PC-3 (cell line): ENCODE results near the gene FUCA2. TPM values are rescaled to one million over a fixed set of nuclear protein-coding genes. Genes with fewer than 3 reads are reported as not detected.

Experiments
- ATAC-seq: fragments of 200-7000 bp; cut with Tn5 transposase; 2 replicates; pipeline ENCODE4 v1.9.1; 2020; ENCODE audit warnings: mild to moderate bottlenecking, moderate library complexity
- BruUV-seq: library from RNA; stranded (reverse); fragments of 400-500 nt; replicated peaks from 2 replicates; lab custom pipeline; 2021; lab: Mats Ljungman, UMichigan
- CTCF ChIA-PET: fragments of 300-600 bp; sonication (Branson Sonifier 250); formaldehyde crosslinking; loops from one replicate; lab custom pipeline; 2022; ENCODE audit warnings: antibody characterized with exemption; lab: Charles Lee
- POLR2A ChIA-PET: fragments of 300-600 bp; sonication (Branson Sonifier 250); formaldehyde crosslinking; loops from one replicate; lab custom pipeline; 2022; ENCODE audit warnings: antibody characterized with exemption; ENCODE audit not compliant: unreplicated experiment; lab: Charles Lee
- DNase-seq: peaks from one replicate; pipeline ENCODE4 v3.0.0-alpha.2; 2015
- H2AFZ ChIP-seq: fragments of 300-600 bp; sonication (generic); 2 replicates; pipeline ENCODE4 v1.6.0; 2016; ENCODE audit warnings: antibody characterized with exemption, low read length
- H3F3A ChIP-seq: fragments of 300-600 bp; sonication (generic); one replicate; pipeline ENCODE4 v1.6.0; 2017; ENCODE audit warnings: antibody characterized with exemption, low read length, control low read depth, mild to moderate bottlenecking; ENCODE audit not compliant: unreplicated experiment
- H3K27ac ChIP-seq: fragments of 300-600 bp; sonication (generic); 2 replicates; pipeline ENCODE4 v1.5.1; 2016; ENCODE audit warnings: mild to moderate bottlenecking, low read length
- H3K27me3 ChIP-seq: fragments of 300-600 bp; sonication (generic); 2 replicates; pipeline ENCODE4 v1.6.1; 2016; ENCODE audit warnings: low read length, mixed read lengths
- H3K36me3 ChIP-seq: fragments of 300-600 bp; sonication (generic); 2 replicates; pipeline ENCODE4 v1.6.1; 2016; ENCODE audit warnings: low read depth, mixed run types, low read length, mixed read lengths
- H3K4me1 ChIP-seq: fragments of 300-600 bp; sonication (generic); 2 replicates; pipeline ENCODE4 v1.5.1; 2016; ENCODE audit warnings: low read length; ENCODE audit not compliant: insufficient read depth
- H3K4me2 ChIP-seq: fragments of 300-600 bp; sonication (generic); 2 replicates; pipeline ENCODE4 v1.6.0; 2016; ENCODE audit warnings: low read length
- H3K4me3 ChIP-seq: fragments of 300-600 bp; sonication (generic); 2 replicates; pipeline ENCODE4 v1.5.1; 2016; ENCODE audit warnings: mild to moderate bottlenecking, low read length, mixed read lengths
- H3K79me2 ChIP-seq: fragments of 300-600 bp; sonication (generic); 2 replicates; pipeline ENCODE4 v1.6.1; 2017; ENCODE audit warnings: low read length, mixed read lengths
- H3K9ac ChIP-seq: fragments of 300-600 bp; sonication (generic); 2 replicates; pipeline ENCODE4 v1.6.0; 2016; ENCODE audit warnings: mild to moderate bottlenecking, low read length
- H3K9me2 ChIP-seq: fragments of 300-600 bp; sonication (generic); replicated peaks from 2 replicates; pipeline ENCODE4 v1.6.1; 2016; ENCODE audit warnings: mixed run types, low read length, mixed read lengths
- H3K9me3 ChIP-seq: fragments of 300-600 bp; sonication (generic); 2 replicates; pipeline ENCODE4 v1.6.1; 2016; ENCODE audit warnings: low read length, mixed read lengths
- H4K20me1 ChIP-seq: fragments of 300-600 bp; sonication (generic); 2 replicates; pipeline ENCODE4 v1.6.1; 2016; ENCODE audit warnings: low read length, mixed read lengths
- EZH2 ChIP-seq: fragments of 300-600 bp; sonication (generic); IDR thresholded peaks from one replicate; pipeline ENCODE4 v1.6.1; 2017; ENCODE audit warnings: antibody characterized with exemption, mild to moderate bottlenecking, low read length; ENCODE audit not compliant: unreplicated experiment
- EZH2phosphoT487 ChIP-seq: fragments of 300-600 bp; sonication (generic); IDR thresholded peaks from 2 replicates; pipeline ENCODE4 v1.6.1; 2018; ENCODE audit warnings: mild to moderate bottlenecking, antibody characterized with exemption, low read length, borderline replicate concordance
- intact Hi-C: fragments of 100-400 bp; cut with micrococcal nuclease; formaldehyde crosslinking; loops from 2 replicates; pipeline ENCODE4 v1.9.0; 2023
- total RNA-seq: library from RNA; depleted of rRNA; stranded (reverse); fragments of >200 nt; gene quantifications from 2 replicates; pipeline ENCODE4 v1.2.3, GENCODE V29; 2014
- TF ChIP-seq, protein P1 (sequence below): fragments of 300-600 bp; sonication (generic); conservative IDR thresholded peaks from 2 replicates; pipeline ENCODE4 v1.5.1; 2017; ENCODE audit warnings: antibody characterized with exemption, low read depth, mild to moderate bottlenecking, low read length

The FUCA2 gene
- total RNA-seq, 1 experiment from 2014 or later, result 52.8 TPM

DNA sequence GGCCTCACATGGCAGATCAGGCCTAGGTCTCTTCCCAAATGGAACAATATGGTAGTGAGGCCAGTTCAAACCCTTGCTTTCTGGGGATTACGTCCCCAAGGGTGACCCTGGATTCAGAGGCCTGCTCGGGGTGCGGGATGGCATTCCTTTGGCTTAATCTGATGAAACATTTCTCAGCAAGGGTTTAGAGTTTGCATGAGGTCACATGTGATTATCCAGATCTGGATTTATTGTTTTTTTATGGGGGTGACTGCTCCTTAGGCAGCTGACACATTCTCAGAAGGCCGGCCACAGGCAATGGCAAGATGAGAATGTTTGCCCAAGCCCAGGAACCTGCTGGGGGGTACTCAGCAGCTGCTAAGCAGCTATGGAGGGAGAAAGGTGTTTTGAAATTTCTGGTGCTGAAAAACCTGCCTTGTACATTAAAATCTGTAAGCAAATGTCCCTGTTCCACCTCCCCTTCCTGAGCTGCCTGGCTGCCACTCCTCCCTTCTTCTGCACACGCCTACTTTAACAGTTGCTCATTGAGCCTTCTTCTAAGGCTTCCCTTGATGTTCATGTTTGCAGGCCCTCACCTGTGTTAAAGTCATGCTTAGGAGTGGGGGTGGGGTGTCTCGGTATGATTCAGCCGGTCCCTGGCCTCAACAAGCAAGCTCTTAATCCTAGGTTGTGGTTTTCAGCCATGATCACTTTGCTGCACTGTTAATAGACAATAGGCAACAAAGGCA lies 37.9 kb upstream of the FUCA2 start:
- no peaks in the 10 kb centered on the region for H3K4me1 ChIP-seq
- intact Hi-C loops, result no loop called here
- no peaks in the 10 kb centered on the region for H3K9me3 ChIP-seq
- H3F3A ChIP-seq, result no peaks in the 10 kb centered on the region
- no peaks in the 10 kb centered on the region for H3K9me2 ChIP-seq
- no peak overlapping the region for H3K4me2 ChIP-seq
- no peak overlapping the region for H2AFZ ChIP-seq
- no peak for ATAC-seq
- H3K36me3 ChIP-seq, result no peaks in the 10 kb centered on the region
- no peak overlapping the region for H3K4me3 ChIP-seq
- H3K27me3 ChIP-seq, result no peaks in the 10 kb centered on the region
- no peak for DNase-seq
- CTCF ChIA-PET, result interaction anchor here (0.5 kb wide), 1 partner anchor 605 kb away, joined by 4 read pairs; no protein-coding TSS in a partner anchor
- POLR2A ChIA-PET, result no interaction called here
- no peak overlapping the region for H3K27ac ChIP-seq
- no peak overlapping the region for H3K9ac ChIP-seq
- BruUV-seq, result no TSS peak
- H4K20me1 ChIP-seq, result no peaks in the 10 kb centered on the region
- no peak for TF ChIP-seq EZH2
- TF ChIP-seq, protein P1, sequence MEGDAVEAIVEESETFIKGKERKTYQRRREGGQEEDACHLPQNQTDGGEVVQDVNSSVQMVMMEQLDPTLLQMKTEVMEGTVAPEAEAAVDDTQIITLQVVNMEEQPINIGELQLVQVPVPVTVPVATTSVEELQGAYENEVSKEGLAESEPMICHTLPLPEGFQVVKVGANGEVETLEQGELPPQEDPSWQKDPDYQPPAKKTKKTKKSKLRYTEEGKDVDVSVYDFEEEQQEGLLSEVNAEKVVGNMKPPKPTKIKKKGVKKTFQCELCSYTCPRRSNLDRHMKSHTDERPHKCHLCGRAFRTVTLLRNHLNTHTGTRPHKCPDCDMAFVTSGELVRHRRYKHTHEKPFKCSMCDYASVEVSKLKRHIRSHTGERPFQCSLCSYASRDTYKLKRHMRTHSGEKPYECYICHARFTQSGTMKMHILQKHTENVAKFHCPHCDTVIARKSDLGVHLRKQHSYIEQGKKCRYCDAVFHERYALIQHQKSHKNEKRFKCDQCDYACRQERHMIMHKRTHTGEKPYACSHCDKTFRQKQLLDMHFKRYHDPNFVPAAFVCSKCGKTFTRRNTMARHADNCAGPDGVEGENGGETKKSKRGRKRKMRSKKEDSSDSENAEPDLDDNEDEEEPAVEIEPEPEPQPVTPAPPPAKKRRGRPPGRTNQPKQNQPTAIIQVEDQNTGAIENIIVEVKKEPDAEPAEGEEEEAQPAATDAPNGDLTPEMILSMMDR, result no peak
- TF ChIP-seq EZH2phosphoT487, result no peak
- no peaks in the 10 kb centered on the region for H3K79me2 ChIP-seq

DNA sequence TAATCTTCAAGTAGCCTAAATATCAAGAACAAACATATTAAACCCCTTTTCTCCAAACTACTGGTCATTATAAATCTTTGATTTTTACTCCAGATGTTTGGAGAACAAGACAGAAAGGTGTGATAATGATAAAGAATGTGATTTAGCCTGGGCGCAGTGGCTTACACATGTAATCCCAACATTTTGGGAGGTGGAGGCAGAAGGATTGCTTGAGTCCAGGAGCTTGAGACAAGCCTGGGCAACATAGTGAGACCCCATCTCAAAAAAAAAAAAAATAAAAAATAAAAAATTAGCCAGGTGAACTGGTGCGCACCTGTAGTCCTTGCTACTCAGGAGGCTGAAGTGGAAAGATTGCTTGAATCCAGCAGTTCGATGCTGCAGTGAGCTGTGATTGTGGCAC lies 35.1 kb upstream of the FUCA2 start:
- Histone ChIP-seq H4K20me1 (no peaks in the 10 kb centered on the region), H3F3A (no peaks in the 10 kb centered on the region), H3K27me3 (no peaks in the 10 kb centered on the region), H3K9me2 (no peaks in the 10 kb centered on the region), H3K79me2 (no peaks in the 10 kb centered on the region), H3K9me3 (no peaks in the 10 kb centered on the region), H3K9ac (no peak overlapping the region), H3K4me2 (no peak overlapping the region), H2AFZ (no peak overlapping the region), H3K4me3 (no peak overlapping the region), H3K36me3 (no peaks in the 10 kb centered on the region), H3K27ac (no peak overlapping the region), H3K4me1 (no peaks in the 10 kb centered on the region)
- no TSS peak for BruUV-seq
- CTCF ChIA-PET, result no interaction called here
- no peak for DNase-seq
- TF ChIP-seq EZH2 (no peak), EZH2phosphoT487 (no peak)
- TF ChIP-seq, protein P1, result no peak
- intact Hi-C loops, result no loop called here
- ATAC-seq, result no peak
- POLR2A ChIA-PET, result no interaction called here

- H2AFZ ChIP-seq, result no peak overlapping the region
- no peaks in the 10 kb centered on the region for H4K20me1 ChIP-seq
- intact Hi-C loops, result no loop called here
- ATAC-seq (no peak), DNase-seq (no peak)
- no peaks in the 10 kb centered on the region for H3K27me3 ChIP-seq
- no peaks in the 10 kb centered on the region for H3K36me3 ChIP-seq
- TF ChIP-seq, protein P1, result no peak
- TF ChIP-seq EZH2 (no peak), EZH2phosphoT487 (no peak)
- CTCF ChIA-PET, result no interaction called here
- H3K79me2 ChIP-seq, result no peaks in the 10 kb centered on the region
- H3K9me3 ChIP-seq, result no peaks in the 10 kb centered on the region
- no peaks in the 10 kb centered on the region for H3F3A ChIP-seq
- no peaks in the 10 kb centered on the region for H3K4me1 ChIP-seq
- BruUV-seq, result no TSS peak
- POLR2A ChIA-PET, result no interaction called here
- H3K4me2 ChIP-seq, result no peak overlapping the region
- no peaks in the 10 kb centered on the region for H3K9me2 ChIP-seq
- no peak overlapping the region for H3K9ac ChIP-seq
- no peak overlapping the region for H3K4me3 ChIP-seq
- H3K27ac ChIP-seq, result no peak overlapping the region
These were observed 34.5 kb upstream of the FUCA2 start for GRCh38 chr6:143545976-143546547.
